Heart left ventricle (tissue), 13 donors: Measurements from ENCODE around the gene HIKESHI.

Source experiments
- POLR2A ChIP-seq, 2 donors: fragments of 450-650 bp; IDR thresholded peaks; one replicate each; pipeline ENCODE4 v1.6.1; 2017; ENCODE audit warnings: antibody characterized with exemption in 2 of 2, mild to moderate bottlenecking in 2 of 2, moderate library complexity in 2 of 2
- TF ChIP-seq, protein P1 (sequence below), 12 donors: fragments of 200-600 bp; sonication (generic) in 4 of 12; IDR thresholded peaks; one replicate each; pipeline versions ENCODE4 v1.5.0 to v1.8.0; 2018 to 2022; ENCODE audit warnings: antibody characterized with exemption in 12 of 12, mild to moderate bottlenecking in 5 of 12
- donor health status: ischemic (EF 13 %, LVEDD 7.1; RV severe dilation, severe dysfunction).
- donor health status: DM: no; HTN: yes; CAD: no.
- donor health status: DM: no; HTN: no; CAD: no.
- donor health status: ischemic (EF 25% LVEDD 6.9; RV normal size, moderate dysfunction).
- donor health status: ischemic (EF 25% LVEDD 5.7; RV mildly dilated, moderate dysfunction).
- donor health status: ischemic (EF 35%, LVEDD 5.7; RV mildly dilated, moderate dysfunction).
- donor health status: nonischemic (EF 11% LVEDD 7.7; RV severe dilation, severe dysfunction).
- donor health status: DM: yes; HTN: yes; CAD: no.
- donor health status: PGD.
- donor health status: ischemic (EF 29% LVEDD 5.4; RV normal size, mild dysfunction).
- donor health status: nonischemic (EF 23%, LVEDD 6.1; RV moderate dilation, normal function).

DNA sequence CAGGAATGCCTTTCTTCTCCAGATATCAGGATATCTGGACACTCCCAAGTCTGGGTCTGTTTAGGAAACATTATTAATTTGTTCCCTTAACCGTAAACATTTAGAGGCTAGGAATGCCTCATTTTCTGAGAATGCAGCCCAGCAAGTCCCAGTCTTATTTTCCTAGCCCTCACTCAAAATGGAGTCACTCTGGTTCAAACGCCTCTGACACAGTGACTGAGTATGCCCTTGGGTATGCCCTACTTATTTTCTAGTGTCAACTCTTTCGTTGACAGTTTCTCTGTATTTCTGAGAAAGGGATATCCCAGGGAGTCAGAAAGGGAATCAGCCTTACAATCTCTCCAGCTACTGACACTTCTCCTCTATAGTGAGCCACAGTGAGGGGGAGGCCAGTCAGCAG lies 56.7 kb downstream of the HIKESHI start:
- TF ChIP-seq, protein P1, sequence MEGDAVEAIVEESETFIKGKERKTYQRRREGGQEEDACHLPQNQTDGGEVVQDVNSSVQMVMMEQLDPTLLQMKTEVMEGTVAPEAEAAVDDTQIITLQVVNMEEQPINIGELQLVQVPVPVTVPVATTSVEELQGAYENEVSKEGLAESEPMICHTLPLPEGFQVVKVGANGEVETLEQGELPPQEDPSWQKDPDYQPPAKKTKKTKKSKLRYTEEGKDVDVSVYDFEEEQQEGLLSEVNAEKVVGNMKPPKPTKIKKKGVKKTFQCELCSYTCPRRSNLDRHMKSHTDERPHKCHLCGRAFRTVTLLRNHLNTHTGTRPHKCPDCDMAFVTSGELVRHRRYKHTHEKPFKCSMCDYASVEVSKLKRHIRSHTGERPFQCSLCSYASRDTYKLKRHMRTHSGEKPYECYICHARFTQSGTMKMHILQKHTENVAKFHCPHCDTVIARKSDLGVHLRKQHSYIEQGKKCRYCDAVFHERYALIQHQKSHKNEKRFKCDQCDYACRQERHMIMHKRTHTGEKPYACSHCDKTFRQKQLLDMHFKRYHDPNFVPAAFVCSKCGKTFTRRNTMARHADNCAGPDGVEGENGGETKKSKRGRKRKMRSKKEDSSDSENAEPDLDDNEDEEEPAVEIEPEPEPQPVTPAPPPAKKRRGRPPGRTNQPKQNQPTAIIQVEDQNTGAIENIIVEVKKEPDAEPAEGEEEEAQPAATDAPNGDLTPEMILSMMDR (IDR thresholded peaks at IDR 0.05), result no peak
- TF ChIP-seq POLR2A (IDR thresholded peaks at IDR 0.05), result no peak
